GM06990 (cell line): ENCODE data around the gene FYB1.

Source experiments
- DNase-seq: peaks from one replicate; pipeline ENCODE4 v3.0.0-alpha.2; 2011; ENCODE audit not compliant: insufficient read length; ENCODE audit errors: extremely low read depth
- H3K27me3 ChIP-seq: replicated peaks from 2 replicates; pipeline ENCODE4 v1.6.0; 2011; ENCODE audit warnings: low read length; ENCODE audit not compliant: control insufficient read depth, insufficient read depth
- H3K36me3 ChIP-seq: 2 replicates; pipeline ENCODE4 v1.5.1; 2011; ENCODE audit warnings: low read length; ENCODE audit not compliant: control insufficient read depth, insufficient read depth
- H3K4me3 ChIP-seq: replicated peaks from 2 replicates; pipeline ENCODE4 v1.5.1; 2011; ENCODE audit warnings: low read depth, mild to moderate bottlenecking, control low read depth, low read length
- TF ChIP-seq, protein P1 (sequence below): IDR thresholded peaks from 2 replicates; pipeline ENCODE4 v1.5.1; 2011; ENCODE audit warnings: low read length, control low read depth, mild to moderate bottlenecking, inconsistent platforms; ENCODE audit not compliant: insufficient read depth, poor library complexity, severe bottlenecking

Gene FYB1

DNA sequence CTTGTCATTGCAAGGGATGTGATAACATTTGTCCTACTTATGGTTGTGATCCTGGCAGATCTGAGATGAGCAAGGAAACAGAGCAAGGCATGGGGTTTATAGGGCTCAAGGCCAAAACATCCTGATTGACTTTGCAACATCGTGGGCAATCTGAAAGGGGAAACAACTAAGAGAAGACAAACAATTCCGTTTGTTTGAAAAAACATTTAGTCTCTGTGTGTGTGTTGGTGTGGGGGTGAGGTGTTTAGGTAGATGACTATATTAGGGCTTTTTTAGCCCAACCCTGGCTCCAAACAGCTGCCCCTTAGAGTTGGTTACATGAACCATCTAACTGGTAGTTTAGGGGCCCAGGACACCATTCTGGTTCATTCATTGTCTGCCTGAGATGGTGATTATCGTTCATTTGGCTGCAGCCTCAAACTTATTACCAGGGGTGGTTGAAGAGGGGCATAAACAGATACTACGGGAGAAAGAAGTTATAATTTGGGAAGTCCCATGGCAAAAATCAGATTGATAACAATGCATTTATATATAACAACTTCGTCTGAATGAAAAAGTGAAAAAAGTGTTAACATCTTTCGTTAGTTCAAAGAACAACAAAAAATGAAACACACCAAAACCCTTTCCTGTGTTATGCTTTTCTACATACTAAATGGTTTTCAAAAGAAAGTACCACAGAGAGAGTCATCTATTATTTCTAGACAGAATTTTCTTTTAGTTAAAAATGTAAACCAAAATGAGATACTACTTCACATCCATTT is 5.7 kb downstream of the FYB1 start:
- H3K4me3 ChIP-seq, result no peak overlapping the region
- no peak for DNase-seq
- TF ChIP-seq, protein P1, sequence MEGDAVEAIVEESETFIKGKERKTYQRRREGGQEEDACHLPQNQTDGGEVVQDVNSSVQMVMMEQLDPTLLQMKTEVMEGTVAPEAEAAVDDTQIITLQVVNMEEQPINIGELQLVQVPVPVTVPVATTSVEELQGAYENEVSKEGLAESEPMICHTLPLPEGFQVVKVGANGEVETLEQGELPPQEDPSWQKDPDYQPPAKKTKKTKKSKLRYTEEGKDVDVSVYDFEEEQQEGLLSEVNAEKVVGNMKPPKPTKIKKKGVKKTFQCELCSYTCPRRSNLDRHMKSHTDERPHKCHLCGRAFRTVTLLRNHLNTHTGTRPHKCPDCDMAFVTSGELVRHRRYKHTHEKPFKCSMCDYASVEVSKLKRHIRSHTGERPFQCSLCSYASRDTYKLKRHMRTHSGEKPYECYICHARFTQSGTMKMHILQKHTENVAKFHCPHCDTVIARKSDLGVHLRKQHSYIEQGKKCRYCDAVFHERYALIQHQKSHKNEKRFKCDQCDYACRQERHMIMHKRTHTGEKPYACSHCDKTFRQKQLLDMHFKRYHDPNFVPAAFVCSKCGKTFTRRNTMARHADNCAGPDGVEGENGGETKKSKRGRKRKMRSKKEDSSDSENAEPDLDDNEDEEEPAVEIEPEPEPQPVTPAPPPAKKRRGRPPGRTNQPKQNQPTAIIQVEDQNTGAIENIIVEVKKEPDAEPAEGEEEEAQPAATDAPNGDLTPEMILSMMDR, result no peak
- no peaks in the 10 kb centered on the region for H3K36me3 ChIP-seq
- no peaks in the 10 kb centered on the region for H3K27me3 ChIP-seq

DNA sequence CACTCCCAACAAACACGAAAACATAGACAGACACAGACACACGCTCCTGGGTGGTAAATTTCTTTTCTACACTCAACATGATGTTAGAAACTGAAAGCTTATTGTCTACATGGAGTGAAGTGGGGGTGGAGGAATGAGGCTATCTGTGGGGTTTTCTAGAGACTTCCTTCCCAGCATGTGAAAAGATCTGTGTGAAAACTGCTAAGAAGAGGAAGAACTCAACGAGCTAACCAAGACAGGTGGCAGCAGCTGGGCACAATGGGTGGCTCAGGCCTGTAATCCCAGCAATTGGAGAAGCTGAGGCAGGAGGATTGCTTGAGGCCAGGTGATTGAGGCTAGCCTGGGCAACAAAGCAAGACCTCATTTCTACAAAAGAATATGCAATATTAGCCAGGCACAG is 7.6 kb downstream of the FYB1 start:
- Histone ChIP-seq H3K36me3 (no peaks in the 10 kb centered on the region), H3K27me3 (no peaks in the 10 kb centered on the region), H3K4me3 (no peak overlapping the region)
- TF ChIP-seq, protein P1, result no peak
- DNase-seq, result no peak

- DNase-seq, result no peak
- Histone ChIP-seq H3K4me3 (no peak overlapping the region), H3K27me3 (no peaks in the 10 kb centered on the region), H3K36me3 (no peaks in the 10 kb centered on the region)
- TF ChIP-seq, protein P1, result no peak
Observed at GRCh38 chr5:39209924-39210323, 9.4 kb downstream of the FYB1 start.

- no peak for DNase-seq
- TF ChIP-seq, protein P1, result no peak
- no peaks in the 10 kb centered on the region for H3K36me3 ChIP-seq
- no peaks in the 10 kb centered on the region for H3K27me3 ChIP-seq
- H3K4me3 ChIP-seq, result no peak overlapping the region
Observed at GRCh38 chr5:39208471-39208870, 10.9 kb downstream of the FYB1 start.

DNA sequence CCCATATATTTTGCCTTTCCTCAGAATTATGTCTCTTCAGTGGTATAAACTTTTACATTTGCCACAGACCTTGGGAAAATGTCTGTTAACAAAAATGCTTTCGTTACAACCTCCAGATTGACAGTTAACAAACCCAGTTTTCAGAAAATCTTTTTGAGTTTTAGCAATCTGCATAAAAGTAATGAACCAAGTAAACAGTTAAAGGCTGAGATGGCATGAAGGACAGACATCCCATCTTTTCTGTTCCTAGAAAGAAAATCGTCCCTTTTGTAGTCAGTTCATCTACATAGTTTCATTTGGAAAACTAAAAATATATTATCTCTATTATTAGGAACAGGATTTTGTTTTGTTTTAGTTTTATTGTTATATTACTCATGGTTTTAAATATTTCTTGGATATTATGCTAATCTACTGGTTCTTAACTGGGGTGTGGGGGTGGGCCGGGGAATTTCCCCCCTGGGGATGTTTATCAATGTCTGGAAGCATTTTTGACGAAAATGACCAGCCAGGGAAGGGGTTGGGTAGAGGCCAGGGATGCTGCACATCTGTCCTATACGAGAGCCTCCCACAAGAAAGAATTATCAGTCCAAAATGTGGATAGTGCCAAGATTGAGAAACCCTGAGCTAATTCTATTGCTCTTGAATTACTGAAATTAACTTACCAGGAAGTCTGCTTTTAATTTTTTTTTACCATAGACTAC is 11.9 kb downstream of the FYB1 start:
- Histone ChIP-seq H3K36me3 (no peaks in the 10 kb centered on the region), H3K4me3 (no peak overlapping the region)
- TF ChIP-seq, protein P1, result no peak

More for the DNA sequence above, 11.9 kb downstream of the FYB1 start:
- no peak for DNase-seq
- no peaks in the 10 kb centered on the region for H3K27me3 ChIP-seq
